HG02840 (cell line): Measurements from ENCODE around the gene GPR101.

Source experiments
- ATAC-seq: cut with Tn5 transposase; IDR thresholded peaks from one replicate; pipeline ENCODE4 v1.9.1; 2021; ENCODE audit warnings: mild to moderate bottlenecking, moderate library complexity, moderate number of reproducible peaks; ENCODE audit not compliant: unreplicated experiment, low FRiP score

GPR101 gene, protein sequence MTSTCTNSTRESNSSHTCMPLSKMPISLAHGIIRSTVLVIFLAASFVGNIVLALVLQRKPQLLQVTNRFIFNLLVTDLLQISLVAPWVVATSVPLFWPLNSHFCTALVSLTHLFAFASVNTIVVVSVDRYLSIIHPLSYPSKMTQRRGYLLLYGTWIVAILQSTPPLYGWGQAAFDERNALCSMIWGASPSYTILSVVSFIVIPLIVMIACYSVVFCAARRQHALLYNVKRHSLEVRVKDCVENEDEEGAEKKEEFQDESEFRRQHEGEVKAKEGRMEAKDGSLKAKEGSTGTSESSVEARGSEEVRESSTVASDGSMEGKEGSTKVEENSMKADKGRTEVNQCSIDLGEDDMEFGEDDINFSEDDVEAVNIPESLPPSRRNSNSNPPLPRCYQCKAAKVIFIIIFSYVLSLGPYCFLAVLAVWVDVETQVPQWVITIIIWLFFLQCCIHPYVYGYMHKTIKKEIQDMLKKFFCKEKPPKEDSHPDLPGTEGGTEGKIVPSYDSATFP

DNA sequence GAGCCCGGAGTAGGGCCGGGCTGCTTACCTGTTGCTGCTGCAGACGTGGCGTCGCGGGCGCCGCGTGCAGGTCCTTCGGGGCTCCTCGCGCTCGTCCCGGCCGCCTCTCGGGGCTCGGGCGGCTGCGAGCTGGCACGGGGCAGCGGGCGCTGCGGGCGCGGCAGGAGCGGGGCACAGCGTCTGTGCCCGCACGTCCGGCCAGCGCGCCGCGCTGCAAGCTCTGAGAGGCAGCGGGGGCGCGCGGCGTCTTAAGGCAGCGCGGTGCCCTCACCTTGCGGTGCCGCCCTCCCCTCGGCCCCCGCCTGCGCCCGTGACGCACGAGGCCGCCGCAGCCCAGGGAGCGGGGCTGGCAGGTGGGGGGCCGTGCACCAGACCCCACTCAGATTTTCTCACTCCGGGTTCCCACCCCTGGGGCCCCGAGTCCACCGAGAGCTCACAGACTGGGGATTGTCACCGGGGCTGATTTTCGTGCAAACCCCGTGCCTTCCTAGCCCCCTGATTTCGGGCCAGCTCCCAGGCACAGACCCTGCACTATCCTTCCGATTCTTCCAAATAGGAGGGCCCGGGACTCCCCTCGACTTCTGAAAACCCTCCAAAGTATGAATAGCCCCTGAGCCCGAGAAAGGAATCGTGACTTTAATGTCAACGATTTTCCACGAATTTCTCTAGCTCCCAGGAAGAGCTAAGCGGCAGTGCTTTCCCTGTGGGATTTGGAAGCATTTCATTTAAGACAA lies at the start of gene GPR101:
Gene GPR101, minus strand, starts transcription at position 222 of the 734 bp plus-strand sequence. CDS start 2,321 bp downstream, outside the sequence.
- ATAC-seq = no peak

DNA sequence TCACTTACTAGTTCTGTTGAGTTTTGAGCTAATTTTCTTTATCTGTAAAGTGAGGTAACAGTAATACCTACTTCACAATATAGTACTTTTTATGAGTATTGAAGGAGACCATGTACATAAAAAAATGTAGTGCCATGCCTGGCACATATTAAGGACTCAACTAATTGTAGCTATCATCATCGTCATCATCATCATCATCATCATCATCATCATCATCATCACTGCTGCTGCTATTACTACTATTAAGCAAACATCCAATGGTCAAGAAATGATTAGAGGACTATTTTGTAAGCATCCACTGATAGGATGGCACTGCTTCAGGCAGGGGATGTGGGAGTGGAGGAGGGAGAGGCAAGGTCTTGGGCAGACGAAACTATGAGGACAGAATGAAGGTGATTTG lies 47.4 kb upstream of the GPR101 start:
- no peak for ATAC-seq

DNA sequence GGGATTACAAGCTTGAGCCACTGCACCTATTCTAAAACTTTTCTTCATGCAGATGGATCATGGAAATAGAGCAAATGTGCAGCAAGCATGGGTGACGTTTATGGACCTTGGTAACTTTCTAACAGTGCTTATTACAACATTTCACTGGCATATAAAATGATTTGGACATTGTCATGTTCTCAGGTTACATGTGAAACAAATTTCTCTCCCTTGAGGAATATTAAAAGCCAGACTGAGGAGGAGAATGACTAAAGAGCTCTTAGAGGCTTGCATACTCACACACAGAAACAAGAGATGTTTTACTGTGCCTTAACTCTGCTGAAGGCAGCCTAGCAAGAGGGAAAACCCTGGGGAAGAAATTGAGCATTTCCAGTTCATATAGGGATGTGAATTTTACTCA lies 38.6 kb upstream of the GPR101 start:
- ATAC-seq = no peak

DNA sequence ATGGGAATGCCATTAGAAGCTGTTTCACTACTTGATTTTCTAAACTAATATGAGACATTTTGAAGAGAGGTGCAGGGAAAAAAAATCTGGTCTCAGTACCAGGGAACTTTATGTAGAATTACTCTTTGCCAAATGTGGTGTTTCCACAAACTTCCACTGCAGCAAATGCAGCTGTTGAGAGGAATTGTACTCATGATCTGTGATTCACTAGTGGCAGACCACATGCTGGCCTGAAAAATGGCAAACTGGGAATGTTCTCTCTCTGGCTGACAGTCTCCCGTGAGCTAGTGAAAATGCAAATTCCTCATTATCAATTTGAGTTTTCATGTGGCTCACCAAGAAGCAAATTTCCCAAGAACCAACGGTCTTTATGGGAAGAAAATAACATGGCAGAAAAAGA lies 37.8 kb upstream of the GPR101 start:
- ATAC-seq = no peak

DNA sequence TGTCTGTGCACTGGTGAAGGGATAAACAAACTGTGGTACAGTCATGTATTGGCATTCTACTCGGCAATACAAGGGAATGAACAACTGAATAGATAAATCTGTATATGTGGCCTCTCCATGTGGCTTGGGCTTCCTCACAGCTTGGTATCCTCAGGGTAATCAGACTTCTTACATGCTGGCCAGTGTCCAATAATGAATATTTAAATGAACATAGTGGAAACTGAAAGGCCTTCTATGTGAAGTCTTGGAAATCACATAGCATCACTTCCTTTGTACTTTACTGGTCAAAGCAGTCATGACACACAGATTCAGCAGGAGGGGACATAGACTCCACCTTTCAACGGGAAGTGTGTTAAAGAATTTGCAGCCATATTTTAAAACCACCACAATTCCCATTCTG lies 33.4 kb upstream of the GPR101 start:
- ATAC-seq = no peak

DNA sequence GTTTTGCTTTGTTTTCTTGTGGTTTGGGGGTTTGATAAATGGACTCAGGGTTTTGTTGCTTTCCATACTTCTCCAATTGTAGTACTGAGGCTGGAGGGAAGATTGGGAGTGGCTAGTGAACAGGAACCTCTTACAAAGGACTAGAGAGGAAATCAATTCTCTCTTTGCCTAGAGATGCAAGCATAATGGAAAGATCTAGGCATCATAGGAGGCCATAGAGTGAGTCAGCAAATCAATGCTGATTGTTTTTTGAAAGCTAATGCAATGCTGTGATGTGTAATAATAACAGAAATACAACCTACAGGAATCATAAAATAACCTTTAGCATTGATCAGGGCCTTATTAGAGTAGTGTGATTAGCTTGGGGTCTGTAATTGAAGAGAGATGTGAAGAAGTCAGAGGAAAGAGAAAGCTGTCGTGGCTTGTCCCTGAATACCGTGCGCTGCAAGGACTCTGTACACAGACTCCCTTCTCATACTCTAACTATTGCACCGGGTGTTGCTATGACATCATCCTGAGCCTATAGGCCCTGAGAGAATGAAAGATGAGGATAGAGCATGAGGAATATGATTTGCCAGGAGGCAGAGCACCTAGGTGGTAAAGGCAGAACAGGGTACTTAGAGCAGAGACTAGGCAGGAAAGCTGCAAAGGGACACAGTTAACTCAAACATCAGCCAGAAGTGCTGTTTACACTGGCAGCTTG lies 29.3 kb upstream of the GPR101 start:
- no peak for ATAC-seq

DNA sequence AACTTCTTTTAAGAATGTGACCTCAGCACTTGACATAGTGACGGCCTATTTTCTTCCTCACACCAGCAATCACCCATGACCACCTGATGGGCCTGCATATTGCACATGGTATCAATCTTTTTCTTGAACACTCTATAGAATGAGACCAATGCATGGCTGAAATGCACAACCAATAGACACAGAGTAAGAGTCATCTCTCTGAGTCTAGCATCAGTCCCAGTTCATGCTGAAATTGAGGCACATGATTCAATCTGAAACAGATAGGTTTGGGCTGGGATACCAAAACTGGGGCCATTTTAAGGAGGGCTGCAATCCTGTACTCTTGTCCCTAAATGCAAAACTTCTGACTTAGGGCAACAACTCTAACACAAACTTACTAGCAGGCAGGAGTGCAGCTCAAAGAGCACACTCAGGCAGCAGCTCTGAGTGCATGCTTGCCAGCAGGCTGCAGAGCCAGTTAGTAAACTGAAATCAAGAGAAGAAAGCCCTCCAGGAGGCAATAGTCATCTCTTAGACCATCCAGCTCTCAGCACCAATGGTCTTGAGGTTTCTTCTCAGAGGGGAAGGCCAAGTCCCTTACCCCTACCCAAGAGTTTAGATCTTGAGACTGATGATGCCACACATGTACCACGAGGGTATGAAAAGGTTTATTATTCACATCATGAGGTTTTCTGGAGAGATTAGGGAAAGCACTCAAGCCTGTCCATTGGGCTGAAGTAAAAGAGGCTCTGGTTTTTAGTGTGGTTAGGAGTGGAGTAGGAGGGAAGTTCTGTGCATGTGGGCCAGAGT lies 24.7 kb upstream of the GPR101 start:
- no peak for ATAC-seq

DNA sequence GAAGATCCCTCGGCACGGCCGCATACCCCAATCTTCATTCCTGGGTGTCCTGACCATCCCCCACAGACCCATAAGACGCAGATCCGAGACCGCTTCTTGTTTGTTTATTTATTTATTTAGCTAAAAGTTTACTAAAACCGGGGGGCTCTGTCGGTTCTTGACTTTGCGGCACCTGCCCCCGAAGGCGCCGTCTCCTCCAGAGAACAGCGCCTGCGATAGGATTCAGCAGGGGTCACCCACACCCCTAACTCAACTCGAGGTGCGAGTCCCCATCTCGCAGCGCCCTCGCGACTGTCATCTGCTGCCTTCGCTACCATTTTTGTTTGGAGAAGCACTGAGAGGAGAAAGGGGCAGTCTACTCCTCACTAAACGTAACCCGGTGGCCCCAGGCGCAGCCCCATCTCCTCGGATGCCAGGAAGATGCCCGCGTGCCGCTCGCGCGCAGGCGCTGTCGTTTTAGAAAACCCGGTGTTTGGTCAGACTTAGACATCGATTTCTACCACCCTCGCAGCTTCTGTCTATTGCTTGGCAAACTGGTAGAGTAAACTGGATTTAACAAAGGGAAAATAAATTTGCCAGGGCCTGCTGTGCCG lies 18.9 kb upstream of the GPR101 start:
- no peak for ATAC-seq

DNA sequence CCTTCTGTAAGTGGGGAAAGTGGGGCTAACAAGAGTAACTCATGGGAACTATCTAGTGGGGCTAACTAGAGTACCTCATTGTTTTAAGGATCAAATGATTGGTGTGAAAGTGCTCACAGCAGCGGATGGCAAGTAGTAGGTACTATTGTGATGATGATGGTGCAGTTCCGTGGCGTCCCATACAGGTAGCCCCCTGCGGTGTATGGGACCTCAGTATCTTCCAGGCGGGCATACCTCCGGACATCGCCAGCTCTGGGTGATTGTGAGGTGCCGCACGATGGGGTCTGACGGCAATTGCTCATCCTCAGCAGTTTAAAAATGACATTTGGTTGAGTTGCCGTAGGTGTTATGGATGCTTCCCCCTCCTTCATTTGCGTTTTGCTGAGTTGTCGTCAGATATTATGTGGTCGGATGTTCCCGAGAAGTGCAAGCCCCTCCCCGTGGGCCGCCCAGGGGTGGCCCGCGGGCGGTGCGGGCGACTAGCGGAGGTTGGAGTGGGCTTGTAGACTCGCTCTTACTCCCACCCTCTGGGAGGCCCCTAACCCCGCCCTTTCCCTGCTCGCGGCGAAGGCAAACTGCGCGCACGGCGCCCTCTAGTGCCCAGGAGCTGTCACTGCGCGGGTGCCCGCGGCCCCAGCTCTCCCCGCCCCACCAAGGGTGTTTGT lies 18.3 kb upstream of the GPR101 start:
- ATAC-seq = peak; percentile 83

DNA sequence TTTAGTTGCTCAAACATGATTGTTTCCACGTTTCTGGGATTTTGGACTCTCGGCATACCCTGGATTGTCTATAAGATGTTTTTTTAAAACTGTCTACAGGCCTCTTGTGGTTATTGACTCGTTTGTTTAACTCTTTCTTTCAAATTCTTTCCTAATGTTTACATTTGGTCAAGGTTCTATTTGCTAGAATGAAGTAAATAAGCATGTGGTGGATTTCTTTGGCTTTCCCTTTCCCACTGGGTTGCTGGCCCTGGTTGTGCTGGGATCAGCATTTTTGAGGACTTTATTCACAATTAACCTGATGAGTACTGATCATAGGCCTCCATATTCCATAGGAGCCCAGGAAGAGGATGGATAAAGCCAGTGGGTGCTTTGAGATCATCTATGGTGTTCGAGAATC lies 11.1 kb upstream of the GPR101 start:
- no peak for ATAC-seq

DNA sequence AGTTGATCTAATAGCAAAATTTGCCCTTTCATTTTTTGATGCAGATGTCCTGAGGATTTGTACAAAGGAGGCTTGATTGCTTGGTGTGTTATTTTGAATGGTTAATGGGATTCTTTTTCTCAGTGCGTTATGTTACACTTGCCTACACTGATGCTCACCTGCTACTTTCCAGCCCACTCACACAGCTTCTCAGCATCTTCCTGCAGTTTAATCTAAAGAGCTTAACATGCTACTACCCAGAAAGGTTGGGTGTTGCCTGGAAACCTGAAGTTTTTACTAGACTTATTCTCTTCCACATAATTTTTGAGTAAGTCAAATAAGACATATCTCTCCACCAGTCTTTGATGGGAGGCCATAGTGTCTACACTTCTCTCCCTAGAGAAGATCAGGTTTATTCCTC lies 9.9 kb upstream of the GPR101 start:
- ATAC-seq = no peak

DNA sequence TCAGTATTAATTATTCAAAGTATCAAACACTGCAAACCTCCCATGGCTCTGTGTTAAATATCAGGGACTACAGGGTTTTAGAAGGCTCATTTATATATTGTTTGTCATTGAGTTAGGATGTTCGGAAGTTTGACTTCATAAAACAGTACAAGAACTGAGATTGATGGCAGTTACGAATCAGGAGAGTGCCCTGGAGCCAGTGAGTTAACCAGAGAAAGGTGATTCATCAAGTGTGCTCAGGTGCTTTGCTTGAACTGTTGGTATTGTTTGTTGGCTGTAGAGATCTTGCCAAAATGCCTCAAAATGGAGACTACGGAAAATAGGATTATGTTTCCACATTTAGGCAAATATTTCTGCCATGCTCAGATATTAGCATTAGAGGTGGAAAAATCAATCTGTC lies 7.5 kb upstream of the GPR101 start:
- no peak for ATAC-seq

DNA sequence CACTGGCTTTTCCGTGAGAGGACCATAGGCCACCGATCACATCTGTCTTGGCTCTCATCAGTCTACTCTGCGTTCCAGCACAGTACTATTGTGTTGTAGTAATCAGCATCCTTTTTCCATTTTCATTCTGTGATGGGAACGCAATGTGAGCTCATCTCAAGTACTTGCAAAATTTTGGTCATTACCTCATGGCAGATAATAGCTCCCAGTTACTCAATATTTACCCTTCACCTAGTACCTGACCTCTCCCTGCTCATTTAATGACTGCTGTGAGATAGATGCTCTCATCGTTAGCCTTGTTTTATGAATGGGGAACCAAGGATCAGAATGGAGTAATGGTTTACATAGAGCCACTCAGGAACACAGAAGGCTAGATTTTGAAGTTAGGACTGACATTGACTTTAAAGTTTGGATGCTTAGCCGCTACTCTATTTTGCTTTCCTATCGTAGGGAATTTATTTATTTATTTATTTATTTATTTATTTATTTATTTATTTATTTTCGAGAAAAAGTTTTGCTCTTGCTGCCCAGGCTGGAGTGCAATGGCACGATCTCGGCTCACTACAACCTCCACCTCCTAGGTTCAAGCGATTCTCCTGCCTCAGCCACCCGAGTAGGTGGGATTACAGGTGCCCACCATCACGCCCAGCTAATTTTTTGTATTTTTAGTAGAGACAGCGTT lies 6.5 kb upstream of the GPR101 start:
- no peak for ATAC-seq

DNA sequence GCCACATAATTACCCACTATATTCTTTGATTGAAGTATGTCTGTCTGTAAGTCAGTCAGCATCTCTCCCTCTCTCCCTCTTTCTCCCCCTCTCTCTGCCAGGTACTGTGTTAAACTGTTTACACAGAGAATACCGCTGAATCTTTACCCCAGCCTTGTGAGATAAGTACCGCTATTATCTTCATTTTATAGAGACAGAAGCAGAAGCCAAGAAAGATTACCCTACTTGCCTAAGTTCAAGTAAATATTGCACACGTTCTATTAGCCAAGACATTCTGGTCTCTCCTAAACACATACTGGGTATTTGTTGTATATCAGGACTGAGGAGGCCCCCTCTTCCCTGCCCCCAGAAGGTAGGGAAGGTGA lies 695 bp upstream of the GPR101 start:
- no peak for ATAC-seq

DNA sequence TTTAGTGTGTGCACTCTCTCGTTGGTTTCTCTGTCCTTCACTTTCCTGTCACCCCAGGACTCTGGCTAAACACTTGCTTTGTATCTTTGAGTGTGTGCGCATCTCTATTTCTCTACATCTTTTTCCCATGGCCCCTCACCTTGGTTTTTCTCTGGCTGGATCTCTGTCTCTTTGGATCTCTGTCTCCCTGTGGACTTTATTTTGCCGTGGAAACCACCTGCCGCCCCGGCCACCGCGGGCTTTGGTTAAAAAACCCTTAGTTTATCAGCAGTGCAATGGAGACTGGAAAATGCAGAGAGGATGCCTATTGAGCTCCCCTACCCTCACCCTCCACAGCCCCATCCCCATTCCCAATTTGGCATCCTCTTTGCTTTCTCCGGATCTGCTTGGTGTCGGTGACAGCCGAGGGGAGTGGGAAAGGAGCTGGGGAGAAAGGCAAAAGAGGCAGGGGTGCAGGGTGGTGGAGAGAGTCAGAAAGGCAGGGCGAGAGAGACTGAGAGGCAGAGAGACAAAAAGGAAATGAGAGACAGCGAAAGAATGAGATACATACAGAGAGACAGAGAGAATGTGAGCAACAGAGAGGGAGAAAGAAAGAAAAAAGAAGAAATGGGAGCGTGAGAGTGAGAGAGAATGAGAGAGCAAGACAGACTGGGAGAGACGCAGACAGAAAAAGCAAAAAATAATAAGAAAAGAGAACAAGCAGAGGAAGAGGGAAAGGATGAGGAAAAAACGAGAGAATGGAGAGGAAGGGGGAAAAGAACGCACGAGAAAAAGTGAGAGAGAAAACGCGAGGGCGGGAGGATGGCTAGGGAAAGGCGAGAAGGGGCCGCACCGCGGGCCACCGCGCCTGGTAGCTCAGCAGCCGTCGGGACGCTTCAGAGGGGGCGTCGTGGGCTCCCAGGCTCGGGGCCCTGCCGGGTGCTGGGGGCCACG lies 688 bp downstream of the GPR101 start:
- ATAC-seq = no peak

DNA sequence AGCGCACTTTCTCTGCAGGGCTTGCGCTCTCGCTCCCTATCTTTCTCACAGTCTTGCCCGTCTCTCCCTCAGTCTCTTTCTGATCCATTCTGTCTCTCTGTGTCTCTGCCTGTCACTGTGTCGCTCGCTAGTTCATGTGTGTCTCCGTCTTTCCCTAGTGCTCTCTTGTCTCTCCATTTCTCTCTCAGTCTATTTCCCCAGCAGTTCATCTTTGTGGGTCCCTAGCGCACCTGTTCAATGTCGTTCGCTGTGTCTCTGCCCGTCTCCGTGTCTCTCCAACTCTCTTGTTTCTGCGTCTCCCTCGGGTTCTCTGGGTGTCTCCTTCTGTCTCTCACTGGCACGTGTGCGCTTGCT lies 1.5 kb downstream of the GPR101 start:
- ATAC-seq = no peak

DNA sequence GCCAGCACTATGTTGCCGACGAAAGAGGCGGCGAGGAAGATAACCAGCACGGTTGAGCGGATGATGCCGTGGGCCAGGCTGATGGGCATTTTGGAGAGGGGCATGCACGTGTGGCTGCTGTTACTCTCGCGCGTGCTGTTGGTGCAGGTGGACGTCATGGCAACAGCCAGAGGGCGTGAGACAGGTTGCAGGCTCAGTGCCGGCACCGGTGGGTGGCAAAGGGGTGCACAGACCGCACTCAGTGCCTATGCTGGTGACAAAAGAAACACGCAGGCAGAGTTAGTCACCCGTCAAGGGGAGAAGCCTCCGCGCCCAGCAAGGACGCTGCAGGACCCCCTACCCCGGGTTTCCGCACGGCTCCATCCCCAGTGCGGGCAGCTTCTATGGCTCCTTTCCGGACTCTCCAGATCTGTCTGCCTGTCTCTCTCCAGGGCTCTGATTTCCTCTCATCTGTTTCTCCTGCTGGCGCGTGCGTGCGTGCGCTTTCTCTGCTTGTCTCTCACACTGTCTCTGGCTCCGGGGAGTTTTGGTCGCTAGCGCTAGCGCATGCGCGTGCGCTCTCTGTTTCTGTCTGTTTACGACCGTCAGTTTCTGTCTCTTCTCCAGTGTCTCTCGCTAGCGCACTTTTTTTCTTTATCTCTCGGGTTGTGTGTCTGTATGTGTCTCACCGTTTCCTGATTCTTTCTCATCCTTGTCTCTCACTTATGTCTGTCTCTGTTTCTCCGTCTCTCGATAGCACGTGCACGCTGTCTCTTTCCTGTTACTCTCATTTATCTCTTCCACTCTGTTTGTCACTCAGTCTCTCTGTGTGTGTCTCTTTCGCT lies 2.1 kb downstream of the GPR101 start:
- ATAC-seq = peak; percentile 57
